OCI-LY7 (cell line): ENCODE measurements around the gene IZUMO2.

Experiments used
- EZH2phosphoT487 ChIP-seq: fragments of 200-600 bp; sonication (generic); IDR thresholded peaks from 2 replicates; pipeline ENCODE4 v1.6.1; 2018; ENCODE audit warnings: low read depth, borderline replicate concordance, mild to moderate bottlenecking, mixed run types, antibody characterized with exemption, low read length, moderate library complexity, mixed read lengths
- TF ChIP-seq, protein P1 (sequence below): fragments of 200-600 bp; sonication (generic); conservative IDR thresholded peaks from 2 replicates; pipeline ENCODE4 v1.5.1; 2014; ENCODE audit warnings: mild to moderate bottlenecking, antibody characterized with exemption, low read length, moderate library complexity, mixed read lengths

DNA sequence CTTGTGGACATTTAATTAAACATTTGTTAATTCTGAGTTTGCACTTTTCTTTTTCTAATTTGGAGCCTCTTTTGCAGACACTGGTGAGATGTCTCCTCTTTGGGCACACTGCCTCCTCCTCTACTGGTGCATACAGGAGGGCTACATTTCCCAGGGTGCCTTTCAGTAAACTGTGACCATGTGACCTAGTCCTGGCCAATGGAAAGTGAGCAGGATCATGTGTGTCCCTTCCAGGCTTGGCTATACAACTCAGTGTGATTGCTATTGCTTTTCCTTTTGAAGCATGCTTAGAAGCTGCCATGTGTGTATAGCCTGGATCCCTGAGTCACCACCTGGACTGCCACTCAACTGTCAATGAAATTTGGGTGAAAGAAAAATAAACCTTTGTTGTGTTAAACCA is 4.5 kb downstream of the IZUMO2 start:
- TF ChIP-seq, protein P1, sequence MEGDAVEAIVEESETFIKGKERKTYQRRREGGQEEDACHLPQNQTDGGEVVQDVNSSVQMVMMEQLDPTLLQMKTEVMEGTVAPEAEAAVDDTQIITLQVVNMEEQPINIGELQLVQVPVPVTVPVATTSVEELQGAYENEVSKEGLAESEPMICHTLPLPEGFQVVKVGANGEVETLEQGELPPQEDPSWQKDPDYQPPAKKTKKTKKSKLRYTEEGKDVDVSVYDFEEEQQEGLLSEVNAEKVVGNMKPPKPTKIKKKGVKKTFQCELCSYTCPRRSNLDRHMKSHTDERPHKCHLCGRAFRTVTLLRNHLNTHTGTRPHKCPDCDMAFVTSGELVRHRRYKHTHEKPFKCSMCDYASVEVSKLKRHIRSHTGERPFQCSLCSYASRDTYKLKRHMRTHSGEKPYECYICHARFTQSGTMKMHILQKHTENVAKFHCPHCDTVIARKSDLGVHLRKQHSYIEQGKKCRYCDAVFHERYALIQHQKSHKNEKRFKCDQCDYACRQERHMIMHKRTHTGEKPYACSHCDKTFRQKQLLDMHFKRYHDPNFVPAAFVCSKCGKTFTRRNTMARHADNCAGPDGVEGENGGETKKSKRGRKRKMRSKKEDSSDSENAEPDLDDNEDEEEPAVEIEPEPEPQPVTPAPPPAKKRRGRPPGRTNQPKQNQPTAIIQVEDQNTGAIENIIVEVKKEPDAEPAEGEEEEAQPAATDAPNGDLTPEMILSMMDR: no peak
- no peak for TF ChIP-seq EZH2phosphoT487
